ENCODE results near the gene IFNL1.
"Not testable (repeated sequence)": the region's sequence is repeated elsewhere in the genome, so short reads cannot be mapped to it uniquely, and the experiment has no call there.

IFNL1 gene

GRCh38 chr19:39304185-39304513 is 7.9 kb downstream of the IFNL1 start:
- H3K9me3 ChIP-seq (ENCODE audit: control insufficient read depth, low read depth, low read length), result no peaks in the 10 kb centered on the region
- no peaks in the 10 kb centered on the region for H3K36me3 ChIP-seq (ENCODE audit: control insufficient read depth, low read depth, low read length)
- peaks cover 32% of the 10 kb centered on the region for H3K27me3 ChIP-seq (ENCODE audit: control insufficient read depth, insufficient read depth, low read length)
- no peak overlapping the region for H3K27ac ChIP-seq (ENCODE audit: low read length)
- H3K4me1 ChIP-seq (ENCODE audit: control insufficient read depth, low read depth, low read length), result peaks cover 12% of the 10 kb centered on the region
- no peak overlapping the region for H3K4me3 ChIP-seq (ENCODE audit: low read length)
- H3K9ac ChIP-seq (ENCODE audit: low read length), result no peak overlapping the region

- Histone ChIP-seq H3K9ac (ENCODE audit: low read length) (no peak overlapping the region), H3K27me3 (ENCODE audit: control insufficient read depth, insufficient read depth, low read length) (peaks cover 32% of the 10 kb centered on the region), H3K4me1 (ENCODE audit: control insufficient read depth, low read depth, low read length) (peaks cover 12% of the 10 kb centered on the region), H3K4me3 (ENCODE audit: low read length) (no peak overlapping the region), H3K9me3 (ENCODE audit: control insufficient read depth, low read depth, low read length) (no peaks in the 10 kb centered on the region), H3K27ac (ENCODE audit: low read length) (no peak overlapping the region), H3K36me3 (ENCODE audit: control insufficient read depth, low read depth, low read length) (no peaks in the 10 kb centered on the region)
Measured at GRCh38 chr19:39304701-39305571, 8.7 kb downstream of the IFNL1 start.

GRCh38 chr19:39306075-39306474 is 9.9 kb downstream of the IFNL1 start:
- peaks cover 12% of the 10 kb centered on the region for H3K4me1 ChIP-seq (ENCODE audit: control insufficient read depth, low read depth, low read length)
- peaks cover 32% of the 10 kb centered on the region for H3K27me3 ChIP-seq (ENCODE audit: control insufficient read depth, insufficient read depth, low read length)

DNA sequence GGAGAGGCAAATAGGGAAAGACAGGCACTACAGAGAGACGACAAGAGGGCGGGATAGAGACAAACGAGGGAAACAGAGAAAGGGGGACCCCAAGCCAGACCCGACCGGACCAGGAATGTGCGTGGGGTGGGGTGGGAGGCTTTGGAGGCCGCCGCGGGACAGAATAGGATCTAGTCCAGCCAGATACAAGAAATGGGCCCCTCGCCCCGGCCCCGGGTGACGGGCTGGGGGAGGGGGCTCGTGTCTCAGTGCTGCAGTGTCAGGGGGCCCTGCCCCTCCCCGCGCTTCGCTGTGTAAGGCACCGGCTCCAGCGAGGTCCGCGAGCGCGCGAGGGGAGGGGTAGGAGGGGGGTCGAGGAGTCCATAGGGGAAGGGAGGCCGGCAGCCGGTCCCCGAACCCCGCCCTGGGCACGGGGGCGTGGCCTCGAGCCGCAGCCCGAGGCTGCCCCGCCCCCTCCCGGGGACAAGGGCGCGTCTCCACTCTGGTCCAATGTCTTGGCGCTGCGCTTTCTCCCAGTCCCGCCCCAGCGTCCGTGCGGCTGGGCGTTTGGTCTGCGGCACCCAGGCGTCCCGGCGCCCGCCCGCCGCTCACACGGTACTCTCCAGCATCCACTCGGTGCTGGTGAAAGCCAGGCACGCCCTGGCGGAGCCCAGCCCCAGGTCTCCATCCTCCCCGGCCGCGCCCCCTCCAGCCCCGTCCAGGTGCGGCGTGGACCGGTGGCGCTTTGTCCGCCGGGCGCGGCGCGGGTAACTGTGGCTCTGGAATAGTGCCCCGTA is 11.0 kb downstream of the IFNL1 start:
- H3K4me3 ChIP-seq (ENCODE audit: low read length), result peak overlapping the region; percentile 69
- no peak overlapping the region for H3K9ac ChIP-seq (ENCODE audit: low read length)
- peaks cover 12% of the 10 kb centered on the region for H3K4me1 ChIP-seq (ENCODE audit: control insufficient read depth, low read depth, low read length)

More at GRCh38 chr19:39306075-39306474, 9.9 kb downstream of the IFNL1 start:
- Histone ChIP-seq H3K4me3 (ENCODE audit: low read length) (no peak overlapping the region), H3K9ac (ENCODE audit: low read length) (no peak overlapping the region), H3K36me3 (ENCODE audit: control insufficient read depth, low read depth, low read length) (no peaks in the 10 kb centered on the region), H3K27ac (ENCODE audit: low read length) (no peak overlapping the region), H3K9me3 (ENCODE audit: control insufficient read depth, low read depth, low read length) (no peaks in the 10 kb centered on the region)

GRCh38 chr19:39307822-39308530 is 11.8 kb downstream of the IFNL1 start:
- no peak overlapping the region for H3K27ac ChIP-seq (ENCODE audit: low read length)
- H3K9me3 ChIP-seq (ENCODE audit: control insufficient read depth, low read depth, low read length), result no peaks in the 10 kb centered on the region
- H3K4me3 ChIP-seq (ENCODE audit: low read length), result peak overlapping the region; percentile 69
- H3K4me1 ChIP-seq (ENCODE audit: control insufficient read depth, low read depth, low read length), result peaks cover 12% of the 10 kb centered on the region
- no peaks in the 10 kb centered on the region for H3K36me3 ChIP-seq (ENCODE audit: control insufficient read depth, low read depth, low read length)
- H3K27me3 ChIP-seq (ENCODE audit: control insufficient read depth, insufficient read depth, low read length), result peaks cover 32% of the 10 kb centered on the region
- H3K9ac ChIP-seq (ENCODE audit: low read length), result no peak overlapping the region

More for the DNA sequence above, 11.0 kb downstream of the IFNL1 start:
- peaks cover 32% of the 10 kb centered on the region for H3K27me3 ChIP-seq (ENCODE audit: control insufficient read depth, insufficient read depth, low read length)
- H3K27ac ChIP-seq (ENCODE audit: low read length), result no peak overlapping the region
- H3K36me3 ChIP-seq (ENCODE audit: control insufficient read depth, low read depth, low read length), result no peaks in the 10 kb centered on the region
- H3K9me3 ChIP-seq (ENCODE audit: control insufficient read depth, low read depth, low read length), result no peaks in the 10 kb centered on the region

DNA sequence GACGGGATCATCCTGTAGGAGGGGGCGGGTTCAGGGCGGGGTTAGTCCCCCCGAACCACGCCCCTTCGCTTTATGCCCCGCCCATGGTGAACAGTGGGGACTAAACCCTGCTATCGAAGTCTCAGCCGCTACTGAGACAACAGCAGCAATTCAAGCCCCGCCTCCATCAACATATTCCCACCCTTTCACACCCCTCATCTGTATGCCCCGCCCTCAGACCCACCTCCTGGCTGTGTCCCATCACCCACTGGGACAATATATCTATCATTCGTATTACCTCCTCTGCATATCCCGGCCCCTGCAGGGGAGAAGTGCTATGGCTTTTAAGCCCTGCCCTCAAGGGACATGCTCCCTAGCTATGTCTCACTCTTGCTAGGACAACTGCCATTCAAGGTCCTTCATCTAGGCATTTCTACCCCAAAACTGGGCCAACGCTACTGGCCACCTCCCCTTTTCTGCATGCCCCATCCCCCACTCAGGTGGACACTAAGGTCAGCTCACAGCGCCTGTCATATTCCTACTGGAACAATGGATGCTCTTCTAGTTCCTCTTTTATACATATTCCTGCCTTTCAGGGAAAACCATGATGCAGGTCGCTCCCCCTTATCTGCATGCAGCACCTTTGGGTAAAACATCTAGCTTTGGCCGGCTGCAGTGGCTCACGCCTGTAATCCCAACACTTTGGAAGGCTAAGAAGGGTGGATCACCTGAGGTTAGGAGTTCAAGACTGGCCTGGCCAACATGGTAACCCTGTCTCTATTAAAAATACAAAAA is 12.5 kb downstream of the IFNL1 start:
- H3K27me3 ChIP-seq (ENCODE audit: control insufficient read depth, insufficient read depth, low read length), result peaks cover 32% of the 10 kb centered on the region
- H3K9me3 ChIP-seq (ENCODE audit: control insufficient read depth, low read depth, low read length), result no peaks in the 10 kb centered on the region
- no peak overlapping the region for H3K27ac ChIP-seq (ENCODE audit: low read length)
- no peak overlapping the region for H3K9ac ChIP-seq (ENCODE audit: low read length)
- peak overlapping the region; percentile 69 for H3K4me3 ChIP-seq (ENCODE audit: low read length)
- no peaks in the 10 kb centered on the region for H3K36me3 ChIP-seq (ENCODE audit: control insufficient read depth, low read depth, low read length)
- H3K4me1 ChIP-seq (ENCODE audit: control insufficient read depth, low read depth, low read length), result peaks cover 5% of the 10 kb centered on the region

DNA sequence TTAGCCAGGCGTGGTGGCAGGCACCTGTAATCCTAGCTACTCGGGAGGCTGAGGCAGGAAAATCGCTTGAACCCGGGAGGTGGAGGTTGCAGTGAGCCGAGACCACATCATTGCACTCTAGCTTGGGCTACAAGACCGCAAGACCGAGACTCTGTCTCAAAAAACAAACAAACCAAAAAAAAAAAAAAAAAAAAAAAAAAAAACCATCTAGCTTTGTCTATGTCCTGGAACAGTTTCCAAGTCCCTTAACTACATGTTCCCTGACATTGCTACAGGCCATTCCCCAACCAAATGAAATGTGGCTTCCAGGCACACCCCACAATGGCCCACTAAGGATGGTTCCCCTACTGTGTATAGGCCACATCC is 13.1 kb downstream of the IFNL1 start:
- not testable (repeated sequence) for H3K27ac ChIP-seq (ENCODE audit: low read length); H3K4me1 ChIP-seq (ENCODE audit: control insufficient read depth, low read depth, low read length); H3K9ac ChIP-seq (ENCODE audit: low read length)

DNA sequence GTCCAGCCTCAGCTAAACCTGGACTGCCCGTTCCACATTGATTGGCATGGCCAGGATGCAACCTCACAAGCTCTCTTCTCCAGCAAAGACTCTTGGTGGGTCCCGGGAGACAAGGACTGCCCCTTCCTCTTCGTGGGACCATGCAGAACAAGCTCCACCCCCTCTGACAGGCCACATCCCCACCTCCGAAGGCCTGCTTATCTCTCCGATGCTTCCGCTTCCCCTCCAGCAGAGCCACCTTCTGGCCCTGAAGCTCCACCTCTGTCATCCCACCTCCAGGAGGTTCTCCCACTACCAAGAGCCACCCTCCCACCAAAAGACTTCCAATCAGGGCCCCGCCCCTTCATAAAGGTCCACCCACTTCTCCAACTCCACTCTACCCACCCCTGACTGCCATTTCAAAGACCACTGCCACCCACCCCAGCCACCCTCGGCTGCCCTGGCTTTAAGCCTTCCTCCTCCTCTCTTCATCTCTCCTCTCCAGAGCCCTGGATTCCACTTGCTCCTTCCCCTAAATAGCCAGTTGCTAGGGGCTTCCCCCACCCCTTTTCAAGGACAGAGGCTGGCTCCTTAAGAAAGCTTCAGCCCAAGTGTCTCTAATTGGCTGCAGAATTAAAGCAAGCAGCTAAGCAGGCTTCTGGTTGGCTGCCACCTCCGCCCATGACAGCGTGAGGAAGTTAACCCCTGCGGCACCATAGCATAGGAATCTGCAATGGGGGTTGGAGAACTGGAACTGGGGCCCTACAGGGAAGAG is 14.5 kb downstream of the IFNL1 start:
- Histone ChIP-seq H3K27ac (ENCODE audit: low read length) (no peak overlapping the region), H3K27me3 (ENCODE audit: control insufficient read depth, insufficient read depth, low read length) (peaks cover 23% of the 10 kb centered on the region), H3K36me3 (ENCODE audit: control insufficient read depth, low read depth, low read length) (no peaks in the 10 kb centered on the region), H3K4me3 (ENCODE audit: low read length) (no peak overlapping the region), H3K9ac (ENCODE audit: low read length) (no peak overlapping the region), H3K4me1 (ENCODE audit: control insufficient read depth, low read depth, low read length) (peaks cover 5% of the 10 kb centered on the region), H3K9me3 (ENCODE audit: control insufficient read depth, low read depth, low read length) (no peaks in the 10 kb centered on the region)

More for the DNA sequence above, 13.1 kb downstream of the IFNL1 start:
- not testable (repeated sequence) for H3K36me3 ChIP-seq (ENCODE audit: control insufficient read depth, low read depth, low read length); H3K4me3 ChIP-seq (ENCODE audit: low read length); H3K9me3 ChIP-seq (ENCODE audit: control insufficient read depth, low read depth, low read length)
- H3K27me3 ChIP-seq (ENCODE audit: control insufficient read depth, insufficient read depth, low read length), result peaks cover 32% of the 10 kb centered on the region

GRCh38 chr19:39314016-39314728 is 18.0 kb downstream of the IFNL1 start:
- H3K36me3 ChIP-seq (ENCODE audit: control insufficient read depth, low read depth, low read length), result no peaks in the 10 kb centered on the region
- H3K4me1 ChIP-seq (ENCODE audit: control insufficient read depth, low read depth, low read length), result no peaks in the 10 kb centered on the region
- H3K9ac ChIP-seq (ENCODE audit: low read length), result no peak overlapping the region
- H3K27me3 ChIP-seq (ENCODE audit: control insufficient read depth, insufficient read depth, low read length), result no peaks in the 10 kb centered on the region
- H3K27ac ChIP-seq (ENCODE audit: low read length), result no peak overlapping the region
- H3K4me3 ChIP-seq (ENCODE audit: low read length), result no peak overlapping the region
- H3K9me3 ChIP-seq (ENCODE audit: control insufficient read depth, low read depth, low read length), result no peaks in the 10 kb centered on the region

GRCh38 chr19:39315933-39316332 is 19.7 kb downstream of the IFNL1 start:
- no peak overlapping the region for H3K27ac ChIP-seq (ENCODE audit: low read length)
- H3K9ac ChIP-seq (ENCODE audit: low read length), result no peak overlapping the region
- no peak overlapping the region for H3K4me3 ChIP-seq (ENCODE audit: low read length)
- H3K4me1 ChIP-seq (ENCODE audit: control insufficient read depth, low read depth, low read length), result peaks cover 3% of the 10 kb centered on the region
- H3K36me3 ChIP-seq (ENCODE audit: control insufficient read depth, low read depth, low read length), result no peaks in the 10 kb centered on the region
- H3K27me3 ChIP-seq (ENCODE audit: control insufficient read depth, insufficient read depth, low read length), result peaks cover 11% of the 10 kb centered on the region
- no peaks in the 10 kb centered on the region for H3K9me3 ChIP-seq (ENCODE audit: control insufficient read depth, low read depth, low read length)
